CD14-positive monocyte (primary cell): ENCODE results near the gene GBX2. TPM values are rescaled to one million over a fixed set of nuclear protein-coding genes. Genes with fewer than 3 reads are reported as not detected.

Experiments
- DNase-seq, 3 donors: peaks; one replicate each; pipeline ENCODE4 v3.0.0-alpha.2; 2011 to 2022
- H2AFZ ChIP-seq: 2 replicates; pipeline ENCODE4 v1.6.0; 2012; ENCODE audit warnings: mild to moderate bottlenecking, low read depth, low read length, inconsistent platforms; ENCODE audit not compliant: insufficient read depth, poor library complexity, severe bottlenecking
- H3K27ac ChIP-seq, 2 donors: 1 replicate in 1 of 2; 2 replicates in 1 of 2; pipeline ENCODE4 v1.5.1; 2012 to 2013; ENCODE audit warnings: low read length in 2 of 2, control low read depth in 1 of 2, inconsistent platforms in 1 of 2, low read depth in 1 of 2, mild to moderate bottlenecking in 1 of 2
- H3K27me3 ChIP-seq, 2 donors: one replicate each; pipeline versions ENCODE4 v1.6.0 to v1.6.1; 2011 to 2013; ENCODE audit warnings: low read length in 2 of 2; ENCODE audit not compliant: control insufficient read depth in 2 of 2, insufficient read depth in 2 of 2
- H3K36me3 ChIP-seq, 2 donors: replicated peaks in 1 of 2; 1 replicate in 1 of 2; 2 replicates in 1 of 2; pipeline versions ENCODE4 v1.5.1 to v1.6.1; 2012 to 2013; ENCODE audit warnings: low read length in 2 of 2, control low read depth in 1 of 2, inconsistent platforms in 1 of 2, mild to moderate bottlenecking in 1 of 2; ENCODE audit not compliant: insufficient read depth in 2 of 2, control insufficient read depth in 1 of 2
- H3K4me1 ChIP-seq, 2 donors: 1 replicate in 1 of 2; 2 replicates in 1 of 2; pipeline versions ENCODE4 v1.5.1 to v1.6.1; 2012 to 2013; ENCODE audit warnings: low read length in 2 of 2, control low read depth in 1 of 2, inconsistent platforms in 1 of 2, mild to moderate bottlenecking in 1 of 2, moderate library complexity in 1 of 2; ENCODE audit not compliant: insufficient read depth in 2 of 2, control insufficient read depth in 1 of 2
- H3K4me2 ChIP-seq: replicated peaks from 2 replicates; pipeline ENCODE3; 2012; ENCODE audit warnings: low read length, moderate library complexity, mild to moderate bottlenecking; ENCODE audit not compliant: poor library complexity, severe bottlenecking; ENCODE audit errors: extremely low read depth
- H3K4me3 ChIP-seq, 3 experiments: fragments of 200-600 bp in 1 of 3; sonication (generic) in 1 of 3; replicated peaks in 1 of 3; 1 replicate in 2 of 3; 2 replicates in 1 of 3; pipeline ENCODE4 v1.5.1; 2011 to 2013; ENCODE audit warnings: low read length in 3 of 3, mild to moderate bottlenecking in 3 of 3, control low read depth in 2 of 3, low read depth in 2 of 3, inconsistent platforms in 1 of 3, moderate library complexity in 1 of 3
- H3K79me2 ChIP-seq: 2 replicates; pipeline ENCODE4 v1.6.0; 2012; ENCODE audit warnings: mild to moderate bottlenecking, control low read depth, inconsistent platforms, low read length, moderate library complexity; ENCODE audit not compliant: insufficient read depth
- H3K9ac ChIP-seq: 2 replicates; pipeline ENCODE4 v1.6.0; 2017; ENCODE audit warnings: low read length, mild to moderate bottlenecking; ENCODE audit not compliant: insufficient read depth, poor library complexity, severe bottlenecking
- H3K9me3 ChIP-seq, 2 donors: replicated peaks in 1 of 2; 1 replicate in 1 of 2; 2 replicates in 1 of 2; pipeline versions ENCODE4 v1.5.1 to v1.6.1; 2012 to 2013; ENCODE audit warnings: low read length in 2 of 2, control low read depth in 1 of 2; ENCODE audit not compliant: control insufficient read depth in 1 of 2, insufficient read depth in 1 of 2
- H4K20me1 ChIP-seq: 2 replicates; pipeline ENCODE4 v1.6.0; 2012; ENCODE audit warnings: mild to moderate bottlenecking, low read length, control low read depth, moderate library complexity; ENCODE audit not compliant: insufficient read depth
- H3K27ac Mint-ChIP-seq, 7 donors: one replicate each; pipeline ENCODE4 v1.8.0; 2020; ENCODE audit warnings: mild to moderate bottlenecking in 7 of 7, mixed read lengths in 7 of 7, moderate library complexity in 6 of 7, inconsistent platforms in 2 of 7
- H3K27me3 Mint-ChIP-seq, 3 donors: one replicate each; pipeline ENCODE4 v1.8.0; 2021 to 2022; ENCODE audit warnings: low read depth in 3 of 3, mild to moderate bottlenecking in 3 of 3, mixed read lengths in 3 of 3, moderate library complexity in 3 of 3, inconsistent platforms in 1 of 3
- H3K36me3 Mint-ChIP-seq, 2 donors: one replicate each; pipeline ENCODE4 v1.8.0; 2020; ENCODE audit warnings: mixed read lengths in 2 of 2, inconsistent platforms in 1 of 2, mild to moderate bottlenecking in 1 of 2
- H3K4me1 Mint-ChIP-seq: one replicate; pipeline ENCODE4 v1.8.0; 2020; ENCODE audit warnings: mild to moderate bottlenecking, mixed read lengths
- H3K4me3 Mint-ChIP-seq, 2 donors: one replicate each; pipeline ENCODE4 v1.8.0; 2020; ENCODE audit warnings: mild to moderate bottlenecking in 2 of 2, mixed read lengths in 2 of 2, moderate library complexity in 1 of 2
- H3K9me3 Mint-ChIP-seq, 7 donors: one replicate each; pipeline ENCODE4 v1.8.0; 2020 to 2022; ENCODE audit warnings: mixed read lengths in 7 of 7, mild to moderate bottlenecking in 6 of 7, moderate library complexity in 6 of 7, inconsistent platforms in 2 of 7
- CTCF ChIP-seq: fragments of 200-600 bp; IDR thresholded peaks from one replicate; pipeline ENCODE4 v1.8.0; 2022; ENCODE audit warnings: antibody characterized with exemption, mild to moderate bottlenecking
- WGBS: methylation state at CpG from one replicate; pipeline ENCODE4 v1.1.5; 2013; ENCODE audit warnings: missing lambda C conversion rate; ENCODE audit not compliant: insufficient coverage; 5-methylcytosine and 5-hydroxymethylcytosine counted together
- intact Hi-C, 2 donors: fragments of 100-400 bp; cut with micrococcal nuclease; formaldehyde crosslinking; loops; one replicate each; pipeline versions ENCODE4 v1.15.0 to v1.15.1; 2023
- polyA plus RNA-seq, 3 donors: library from polyadenylated mRNA; depleted of rRNA in 1 of 3; unstranded in 2 of 3; stranded (reverse) in 1 of 3; fragments of 300-500 nt in 2 of 3; fragments of >200 nt in 1 of 3; fragmentation: Illumina TruSeq in 2 of 3; gene quantifications; 1 replicate in 2 of 3; 2 replicates in 1 of 3; pipeline ENCODE4 v1.2.3, GENCODE V29; 2012 to 2021

Gene GBX2
- polyA plus RNA-seq, 3 donors = not detected

DNA sequence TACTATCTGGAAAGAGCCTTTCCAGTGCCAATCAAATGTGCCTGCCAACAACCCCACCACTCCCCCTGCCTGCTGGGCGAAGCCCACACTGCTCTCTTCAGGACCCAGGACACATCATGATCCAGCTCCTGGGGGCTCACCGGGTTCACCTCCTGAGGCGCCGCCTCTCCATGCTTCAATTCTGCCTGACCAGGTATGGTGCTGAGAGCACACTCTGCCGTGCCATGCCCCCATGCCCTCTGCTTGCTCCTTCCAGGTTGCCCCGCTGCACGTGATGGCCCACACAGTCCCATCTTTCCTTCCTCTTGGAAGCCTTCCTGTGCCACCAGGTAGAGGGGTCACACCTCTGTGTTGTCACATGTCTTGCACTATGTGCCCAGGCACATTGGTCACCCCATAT is 48.5 kb upstream of the GBX2 start:
- Histone ChIP-seq H3K4me1 (no peaks in the 10 kb centered on the region), H3K9me3 (no peaks in the 10 kb centered on the region), H3K36me3 (no peaks in the 10 kb centered on the region), H3K79me2 (no peaks in the 10 kb centered on the region), H3K4me3 (no peak overlapping the region), H3K9ac (no peak overlapping the region), H3K27me3 (peaks cover 0 to 4% of the 10 kb centered on the region in 2 donors), H3K27ac (no peak overlapping the region), H2AFZ (no peak overlapping the region), H3K4me2 (no peak overlapping the region), H4K20me1 (no peaks in the 10 kb centered on the region)
- intact Hi-C loops = no loop called here
- TF ChIP-seq CTCF = no peak
- Mint-ChIP-seq H3K4me1 (no peaks in the 10 kb centered on the region), H3K27ac (no peak overlapping the region), H3K27me3 (peaks cover 13 to 23% (median 22%) of the 10 kb centered on the region in 3 donors), H3K9me3 (peaks cover 0 to 10% (median 6%) of the 10 kb centered on the region in 7 donors), H3K4me3 (no peak overlapping the region), H3K36me3 (no peaks in the 10 kb centered on the region)
- WGBS = 85% methylated on average over 7 of the region's 7 CpGs
- no peak for DNase-seq

GRCh38 chr2:236215761-236216333 is 47.7 kb upstream of the GBX2 start:
- H3K27ac ChIP-seq = no peak overlapping the region
- Mint-ChIP-seq H3K4me1 (no peaks in the 10 kb centered on the region), H3K36me3 (no peaks in the 10 kb centered on the region), H3K27me3 (peaks cover 17 to 24% (median 23%) of the 10 kb centered on the region in 3 donors), H3K27ac (peak overlapping the region in 1 of 7 donors; percentile 47), H3K9me3 (peaks cover 0 to 10% (median 6%) of the 10 kb centered on the region in 7 donors), H3K4me3 (no peak overlapping the region)
- H4K20me1 ChIP-seq = no peaks in the 10 kb centered on the region
- no peak overlapping the region for H3K4me2 ChIP-seq
- no peak overlapping the region for H3K9ac ChIP-seq
- H3K79me2 ChIP-seq = no peaks in the 10 kb centered on the region
- DNase-seq = no peak
- intact Hi-C loops = no loop called here
- 92% methylated on average over 12 of the region's 12 CpGs for WGBS
- TF ChIP-seq CTCF = no peak
- no peaks in the 10 kb centered on the region for H3K4me1 ChIP-seq
- no peak overlapping the region for H3K4me3 ChIP-seq
- no peaks in the 10 kb centered on the region for H3K9me3 ChIP-seq
- no peaks in the 10 kb centered on the region for H3K36me3 ChIP-seq
- H3K27me3 ChIP-seq = peaks cover 0 to 4% of the 10 kb centered on the region in 2 donors
- no peak overlapping the region for H2AFZ ChIP-seq
